Right lobe of liver (tissue), 4 donors: ENCODE results near the gene TMEM131.

ENCODE experiments used
- CTCF ChIP-seq, 4 donors: fragments of 200-600 bp in 3 of 4; fragments of 450-650 bp in 1 of 4; IDR thresholded peaks; one replicate each; pipeline versions ENCODE4 v1.5.1 to v1.8.0; 2016 to 2022; ENCODE audit warnings: antibody characterized with exemption in 4 of 4, mild to moderate bottlenecking in 2 of 4
- POLR2A ChIP-seq: fragments of 450-650 bp; IDR thresholded peaks from one replicate; pipeline ENCODE4 v1.6.1; 2017; ENCODE audit warnings: antibody characterized with exemption, mild to moderate bottlenecking
- donor health status: DM: no; HTN: no; CAD: no.
- donor health status: DM: no; HTN: no; CAD: no.
- donor health status: DM: no; HTN: yes; CAD: no.

- TF ChIP-seq CTCF (IDR thresholded peaks at IDR 0.05) (no peak), POLR2A (no peak)
These were observed 106.6 kb downstream of the TMEM131 start for GRCh38 chr2:97889156-97889555.
